Measurements from ENCODE around the gene SFXN3.

The SFXN3 gene

GRCh38 chr10:101031128-101031795 is at the start of gene SFXN3, which contains the start of gene PDZD7:
Gene SFXN3, plus strand, starts transcription at chr10:101031234. Its CDS starts 3,461 bp downstream, at chr10:101034695.
Gene PDZD7, minus strand, starts transcription at chr10:101031129. Its CDS starts 910 bp downstream, at chr10:101030219.
- peaks cover 8% of the 10 kb centered on the region for H3K36me3 Mint-ChIP-seq (ENCODE audit: low read depth)
- peaks cover 20% of the 10 kb centered on the region for H3K4me1 Mint-ChIP-seq (ENCODE audit: low read depth)
- no peaks in the 10 kb centered on the region for H3K9me3 Mint-ChIP-seq
- peak; percentile 96 for DNase-seq (ENCODE audit: low spot score)
- peak within 1 kb of the TSS; percentile 90 for H3K4me3 Mint-ChIP-seq
- peak within 1 kb of the TSS; percentile 95 for H3K27ac Mint-ChIP-seq
- peaks cover 19% of the 10 kb centered on the region for H3K27me3 Mint-ChIP-seq (ENCODE audit: low read depth)

GRCh38 chr10:100982916-100983830 is 47.9 kb upstream of the SFXN3 start:
- Mint-ChIP-seq H3K9me3 (no peaks in the 10 kb centered on the region), H3K27me3 (ENCODE audit: low read depth) (no peaks in the 10 kb centered on the region), H3K36me3 (ENCODE audit: low read depth) (peaks cover 8% of the 10 kb centered on the region), H3K27ac (no peak overlapping the region), H3K4me3 (no peak overlapping the region), H3K4me1 (ENCODE audit: low read depth) (peaks cover 16% of the 10 kb centered on the region)
- DNase-seq (ENCODE audit: low spot score) = no peak

GRCh38 chr10:100983868-100984671 is 47.0 kb upstream of the SFXN3 start:
- Mint-ChIP-seq H3K4me3 (no peak overlapping the region), H3K9me3 (no peaks in the 10 kb centered on the region), H3K27me3 (ENCODE audit: low read depth) (no peaks in the 10 kb centered on the region), H3K36me3 (ENCODE audit: low read depth) (peaks cover 8% of the 10 kb centered on the region), H3K27ac (no peak overlapping the region), H3K4me1 (ENCODE audit: low read depth) (peaks cover 16% of the 10 kb centered on the region)
- DNase-seq (ENCODE audit: low spot score) = no peak

- Mint-ChIP-seq H3K27ac (no peak overlapping the region), H3K36me3 (ENCODE audit: low read depth) (peaks cover 13% of the 10 kb centered on the region), H3K27me3 (ENCODE audit: low read depth) (no peaks in the 10 kb centered on the region), H3K4me1 (ENCODE audit: low read depth) (peaks cover 16% of the 10 kb centered on the region), H3K4me3 (no peak overlapping the region), H3K9me3 (no peaks in the 10 kb centered on the region)
- no peak for DNase-seq (ENCODE audit: low spot score)
These were observed 46.3 kb upstream of the SFXN3 start for GRCh38 chr10:100984672-100985177.

- H3K36me3 Mint-ChIP-seq (ENCODE audit: low read depth) = peaks cover 15% of the 10 kb centered on the region
- no peak for DNase-seq (ENCODE audit: low spot score)
- H3K27me3 Mint-ChIP-seq (ENCODE audit: low read depth) = no peaks in the 10 kb centered on the region
- H3K27ac Mint-ChIP-seq = no peak overlapping the region
- H3K4me3 Mint-ChIP-seq = no peak overlapping the region
- H3K9me3 Mint-ChIP-seq = no peaks in the 10 kb centered on the region
- H3K4me1 Mint-ChIP-seq (ENCODE audit: low read depth) = peaks cover 16% of the 10 kb centered on the region
These were observed 45.7 kb upstream of the SFXN3 start for GRCh38 chr10:100985336-100985735.

GRCh38 chr10:100986623-100986951 is 44.4 kb upstream of the SFXN3 start:
- Mint-ChIP-seq H3K27me3 (ENCODE audit: low read depth) (no peaks in the 10 kb centered on the region), H3K36me3 (ENCODE audit: low read depth) (peaks cover 26% of the 10 kb centered on the region)

GRCh38 chr10:100986952-100987684 is 43.9 kb upstream of the SFXN3 start, which contains the start of the genes MRPL43 and TWNK:
Gene MRPL43, minus strand, starts transcription at chr10:100987497. Its CDS starts 54 bp downstream, at chr10:100987443.
Gene TWNK, plus strand, starts transcription at chr10:100987543. Its CDS starts 668 bp downstream, at chr10:100988211.
- Mint-ChIP-seq H3K4me3 (peak within 1 kb of the TSS; percentile 96), H3K36me3 (ENCODE audit: low read depth) (peaks cover 26% of the 10 kb centered on the region), H3K4me1 (ENCODE audit: low read depth) (peaks cover 20% of the 10 kb centered on the region), H3K27me3 (ENCODE audit: low read depth) (no peaks in the 10 kb centered on the region), H3K9me3 (no peaks in the 10 kb centered on the region), H3K27ac (peak within 1 kb of the TSS; percentile 84)
- peak; percentile 82 for DNase-seq (ENCODE audit: low spot score)

More at GRCh38 chr10:100986623-100986951, 44.4 kb upstream of the SFXN3 start:
- Mint-ChIP-seq H3K9me3 (no peaks in the 10 kb centered on the region), H3K27ac (no peak overlapping the region), H3K4me1 (ENCODE audit: low read depth) (peaks cover 20% of the 10 kb centered on the region), H3K4me3 (peak overlapping the region; percentile 96)
- no peak for DNase-seq (ENCODE audit: low spot score)

- peaks cover 20% of the 10 kb centered on the region for H3K4me1 Mint-ChIP-seq (ENCODE audit: low read depth)
- H3K27me3 Mint-ChIP-seq (ENCODE audit: low read depth) = no peaks in the 10 kb centered on the region
- peak overlapping the region; percentile 84 for H3K27ac Mint-ChIP-seq
- peak overlapping the region; percentile 96 for H3K4me3 Mint-ChIP-seq
- no peak for DNase-seq (ENCODE audit: low spot score)
- H3K36me3 Mint-ChIP-seq (ENCODE audit: low read depth) = peaks cover 28% of the 10 kb centered on the region
- H3K9me3 Mint-ChIP-seq = no peaks in the 10 kb centered on the region
These were observed 43.4 kb upstream of the SFXN3 start for GRCh38 chr10:100987685-100988049.

- H3K36me3 Mint-ChIP-seq (ENCODE audit: low read depth) = peaks cover 31% of the 10 kb centered on the region
- H3K4me3 Mint-ChIP-seq = peak overlapping the region; percentile 96
- H3K27me3 Mint-ChIP-seq (ENCODE audit: low read depth) = no peaks in the 10 kb centered on the region
- H3K9me3 Mint-ChIP-seq = no peaks in the 10 kb centered on the region
- no peak for DNase-seq (ENCODE audit: low spot score)
- peaks cover 20% of the 10 kb centered on the region for H3K4me1 Mint-ChIP-seq (ENCODE audit: low read depth)
- H3K27ac Mint-ChIP-seq = no peak overlapping the region
These were observed 42.9 kb upstream of the SFXN3 start for GRCh38 chr10:100988166-100988565.

- Mint-ChIP-seq H3K4me1 (ENCODE audit: low read depth) (peaks cover 20% of the 10 kb centered on the region), H3K36me3 (ENCODE audit: low read depth) (peaks cover 37% of the 10 kb centered on the region), H3K4me3 (no peak overlapping the region), H3K9me3 (no peaks in the 10 kb centered on the region), H3K27me3 (ENCODE audit: low read depth) (no peaks in the 10 kb centered on the region), H3K27ac (no peak overlapping the region)
- DNase-seq (ENCODE audit: low spot score) = no peak
These were observed 41.9 kb upstream of the SFXN3 start for GRCh38 chr10:100989088-100989487.

- Mint-ChIP-seq H3K27ac (no peak overlapping the region), H3K4me1 (ENCODE audit: low read depth) (peaks cover 16% of the 10 kb centered on the region), H3K27me3 (ENCODE audit: low read depth) (no peaks in the 10 kb centered on the region), H3K4me3 (no peak overlapping the region), H3K9me3 (no peaks in the 10 kb centered on the region), H3K36me3 (ENCODE audit: low read depth) (peaks cover 34% of the 10 kb centered on the region)
- DNase-seq (ENCODE audit: low spot score) = no peak
These were observed 36.9 kb upstream of the SFXN3 start for GRCh38 chr10:100993986-100994708.

- no peak for DNase-seq (ENCODE audit: low spot score)
- Mint-ChIP-seq H3K9me3 (no peaks in the 10 kb centered on the region), H3K36me3 (ENCODE audit: low read depth) (peaks cover 28% of the 10 kb centered on the region), H3K27me3 (ENCODE audit: low read depth) (no peaks in the 10 kb centered on the region), H3K4me3 (no peak overlapping the region), H3K27ac (no peak overlapping the region), H3K4me1 (ENCODE audit: low read depth) (peaks cover 16% of the 10 kb centered on the region)
These were observed 35.9 kb upstream of the SFXN3 start for GRCh38 chr10:100995181-100995580.

Measured in T-helper 2 cell treated with Interferon-gamma antibody and Interleukin-4, amounts not matched to agents 5 μg/mL and 100 μg/mL, for 36 hours (primary cell).